Smooth muscle cell (in vitro differentiated cells): Measurements from ENCODE around the gene ARHGEF16. TPM values are rescaled to one million over a fixed set of nuclear protein-coding genes. Genes with fewer than 3 reads are reported as not detected.

Experiments used
- DNase-seq: peaks from one replicate; lab custom pipeline; 2025; ENCODE audit not compliant: unreplicated experiment; lab: John Stamatoyannopoulos, UW
- H2AFZ ChIP-seq: fragments of 200-600 bp; sonication (generic); 2 replicates; pipeline ENCODE4 v1.6.0; 2016; ENCODE audit warnings: antibody characterized with exemption, low read depth, mild to moderate bottlenecking
- H3F3A ChIP-seq: fragments of 200-600 bp; sonication (generic); 2 replicates; pipeline ENCODE4 v1.6.0; 2017; ENCODE audit warnings: antibody characterized with exemption, low read depth
- H3K27ac ChIP-seq: fragments of 200-600 bp; sonication (generic); 2 replicates; pipeline ENCODE4 v1.5.1; 2016; ENCODE audit warnings: low read depth, mild to moderate bottlenecking
- H3K27me3 ChIP-seq: fragments of 200-600 bp; sonication (generic); 2 replicates; pipeline ENCODE4 v1.6.1; 2016; ENCODE audit warnings: low read depth, mild to moderate bottlenecking
- H3K36me3 ChIP-seq: fragments of 200-600 bp; sonication (generic); 2 replicates; pipeline ENCODE4 v1.5.1; 2016; ENCODE audit warnings: low read depth
- H3K4me1 ChIP-seq: fragments of 200-600 bp; sonication (generic); 2 replicates; pipeline ENCODE4 v1.5.1; 2016; ENCODE audit warnings: low read depth
- H3K4me2 ChIP-seq: fragments of 200-600 bp; sonication (generic); 2 replicates; pipeline ENCODE4 v1.6.0; 2016; ENCODE audit warnings: mild to moderate bottlenecking
- H3K4me3 ChIP-seq: fragments of 200-600 bp; sonication (generic); 2 replicates; pipeline ENCODE4 v1.5.1; 2016; ENCODE audit warnings: mild to moderate bottlenecking
- H3K79me2 ChIP-seq: fragments of 200-600 bp; sonication (generic); 2 replicates; pipeline ENCODE4 v1.6.0; 2016; ENCODE audit warnings: low read depth, mild to moderate bottlenecking
- H3K9ac ChIP-seq: fragments of 200-600 bp; sonication (generic); 2 replicates; pipeline ENCODE4 v1.6.0; 2016; ENCODE audit warnings: low read depth
- H3K9me3 ChIP-seq: fragments of 200-600 bp; sonication (generic); replicated peaks from 2 replicates; pipeline ENCODE4 v1.5.1; 2016; ENCODE audit warnings: low read depth
- H4K20me1 ChIP-seq: fragments of 200-600 bp; sonication (generic); 2 replicates; pipeline ENCODE4 v1.6.0; 2016; ENCODE audit warnings: low read depth
- WGBS: methylation state at CpG from one replicate; pipeline ENCODE4 v1.1.7; 2016; ENCODE audit warnings: low lambda C conversion rate; 5-methylcytosine and 5-hydroxymethylcytosine counted together
- polyA plus RNA-seq: library from polyadenylated mRNA; unstranded; fragments of >200 nt; fragmentation: Nextera tagmentation; extraction: Ambion mirVana; gene quantifications from 2 replicates; pipeline ENCODE4 v1.2.1, GENCODE V29; 2016
- total RNA-seq: library from RNA; depleted of rRNA; stranded (reverse); fragments of >200 nt; gene quantifications from 2 replicates; pipeline ENCODE4 v1.2.3, GENCODE V29; 2014
- TF ChIP-seq, protein P1 (sequence below): fragments of 200-600 bp; sonication (generic); IDR thresholded peaks from 2 replicates; pipeline ENCODE4 v1.5.1; 2017; ENCODE audit warnings: borderline replicate concordance, mild to moderate bottlenecking, antibody characterized with exemption; ENCODE audit not compliant: insufficient read depth, poor library complexity, severe bottlenecking

ARHGEF16 gene
- total and polyA plus RNA-seq, 2 experiments from 2014 or later, result 4.6 to 6.9 TPM

DNA sequence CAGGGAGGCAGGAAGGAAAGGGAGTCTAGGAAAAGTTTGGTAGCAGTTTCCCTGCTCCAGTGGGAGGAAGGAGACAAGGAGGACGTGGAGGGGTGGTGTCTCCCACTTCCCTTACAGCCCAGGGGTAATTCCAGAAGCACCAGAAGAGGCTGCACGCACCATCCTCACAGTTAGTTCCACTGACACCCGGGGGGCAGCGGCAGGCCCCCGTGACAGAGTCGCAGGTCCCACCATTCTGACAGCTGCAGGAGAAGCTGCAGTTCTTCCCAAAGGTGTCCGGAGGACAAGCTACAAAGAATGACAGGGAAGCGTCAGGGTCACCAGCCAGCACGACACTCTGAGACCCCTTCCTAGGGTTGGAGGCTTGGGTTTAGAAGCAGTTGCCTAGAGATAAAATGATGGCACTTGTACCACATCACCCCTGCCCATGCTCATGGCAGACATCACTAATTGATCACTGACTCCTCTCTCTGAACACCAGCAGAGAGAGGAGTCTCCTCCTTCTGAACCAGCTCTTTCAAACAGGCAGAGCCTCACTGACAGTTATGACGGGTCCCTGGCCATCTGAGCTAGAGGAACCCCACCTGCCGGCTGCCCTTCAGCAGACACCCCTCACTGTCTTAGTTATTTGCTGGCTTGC, 53.3 kb downstream of the ARHGEF16 start:
- no peaks in the 10 kb centered on the region for H3F3A ChIP-seq
- H2AFZ ChIP-seq, result no peak overlapping the region
- no peaks in the 10 kb centered on the region for H3K79me2 ChIP-seq
- H3K27ac ChIP-seq, result no peak overlapping the region
- H3K4me1 ChIP-seq, result no peaks in the 10 kb centered on the region
- no peak overlapping the region for H3K9ac ChIP-seq
- H3K36me3 ChIP-seq, result no peaks in the 10 kb centered on the region
- H4K20me1 ChIP-seq, result peaks cover under 1% of the 10 kb centered on the region
- DNase-seq, result no peak
- H3K27me3 ChIP-seq, result no peaks in the 10 kb centered on the region
- TF ChIP-seq, protein P1, sequence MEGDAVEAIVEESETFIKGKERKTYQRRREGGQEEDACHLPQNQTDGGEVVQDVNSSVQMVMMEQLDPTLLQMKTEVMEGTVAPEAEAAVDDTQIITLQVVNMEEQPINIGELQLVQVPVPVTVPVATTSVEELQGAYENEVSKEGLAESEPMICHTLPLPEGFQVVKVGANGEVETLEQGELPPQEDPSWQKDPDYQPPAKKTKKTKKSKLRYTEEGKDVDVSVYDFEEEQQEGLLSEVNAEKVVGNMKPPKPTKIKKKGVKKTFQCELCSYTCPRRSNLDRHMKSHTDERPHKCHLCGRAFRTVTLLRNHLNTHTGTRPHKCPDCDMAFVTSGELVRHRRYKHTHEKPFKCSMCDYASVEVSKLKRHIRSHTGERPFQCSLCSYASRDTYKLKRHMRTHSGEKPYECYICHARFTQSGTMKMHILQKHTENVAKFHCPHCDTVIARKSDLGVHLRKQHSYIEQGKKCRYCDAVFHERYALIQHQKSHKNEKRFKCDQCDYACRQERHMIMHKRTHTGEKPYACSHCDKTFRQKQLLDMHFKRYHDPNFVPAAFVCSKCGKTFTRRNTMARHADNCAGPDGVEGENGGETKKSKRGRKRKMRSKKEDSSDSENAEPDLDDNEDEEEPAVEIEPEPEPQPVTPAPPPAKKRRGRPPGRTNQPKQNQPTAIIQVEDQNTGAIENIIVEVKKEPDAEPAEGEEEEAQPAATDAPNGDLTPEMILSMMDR, result no peak
- WGBS, result 90% methylated on average over 11 of the region's 11 CpGs
- H3K4me2 ChIP-seq, result no peak overlapping the region
- no peak overlapping the region for H3K4me3 ChIP-seq
- no peaks in the 10 kb centered on the region for H3K9me3 ChIP-seq

DNA sequence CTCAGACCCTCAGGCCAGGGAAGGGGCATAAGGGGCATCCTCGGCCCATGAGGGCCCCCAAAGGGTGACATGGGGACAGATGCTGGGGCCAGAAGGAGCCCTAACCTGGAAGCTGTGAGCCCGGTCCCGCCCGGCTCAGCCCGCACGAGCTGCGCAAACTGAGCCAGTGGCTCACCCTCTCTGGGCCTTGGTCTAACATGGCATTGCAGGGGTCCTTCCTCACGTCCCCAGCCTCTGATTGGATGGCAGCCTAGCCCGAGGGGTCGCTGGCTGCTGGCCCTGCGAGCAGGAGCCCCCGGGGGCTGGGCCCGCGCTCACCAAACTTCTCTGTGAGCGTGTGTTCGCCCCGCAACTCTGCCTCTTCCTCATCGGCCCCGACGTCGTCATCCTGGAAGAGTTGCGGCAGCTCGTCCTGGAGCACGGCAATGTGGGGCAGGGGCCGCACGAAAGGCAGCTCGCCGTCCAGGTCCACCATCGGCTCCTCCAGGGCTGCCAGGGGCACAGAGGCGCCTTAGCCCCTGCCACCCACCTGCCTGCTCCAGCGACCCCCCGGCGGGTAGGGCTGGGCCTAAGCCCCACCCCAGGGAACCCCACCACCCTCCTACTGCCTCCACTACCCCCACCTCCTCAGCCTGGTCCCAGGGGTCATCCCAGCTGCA, 54.4 kb downstream of the ARHGEF16 start:
- H3K27me3 ChIP-seq, result no peaks in the 10 kb centered on the region
- no peak overlapping the region for H3K9ac ChIP-seq
- no peaks in the 10 kb centered on the region for H3K4me1 ChIP-seq
- TF ChIP-seq, protein P1, result no peak
- H3F3A ChIP-seq, result no peaks in the 10 kb centered on the region
- H3K79me2 ChIP-seq, result no peaks in the 10 kb centered on the region
- no peaks in the 10 kb centered on the region for H3K9me3 ChIP-seq
- no peak overlapping the region for H3K4me3 ChIP-seq
- H3K4me2 ChIP-seq, result no peak overlapping the region
- no peak overlapping the region for H2AFZ ChIP-seq
- WGBS, result 95% methylated on average over 33 of the region's 33 CpGs
- no peaks in the 10 kb centered on the region for H4K20me1 ChIP-seq
- H3K36me3 ChIP-seq, result no peaks in the 10 kb centered on the region
- no peak overlapping the region for H3K27ac ChIP-seq
- no peak for DNase-seq

DNA sequence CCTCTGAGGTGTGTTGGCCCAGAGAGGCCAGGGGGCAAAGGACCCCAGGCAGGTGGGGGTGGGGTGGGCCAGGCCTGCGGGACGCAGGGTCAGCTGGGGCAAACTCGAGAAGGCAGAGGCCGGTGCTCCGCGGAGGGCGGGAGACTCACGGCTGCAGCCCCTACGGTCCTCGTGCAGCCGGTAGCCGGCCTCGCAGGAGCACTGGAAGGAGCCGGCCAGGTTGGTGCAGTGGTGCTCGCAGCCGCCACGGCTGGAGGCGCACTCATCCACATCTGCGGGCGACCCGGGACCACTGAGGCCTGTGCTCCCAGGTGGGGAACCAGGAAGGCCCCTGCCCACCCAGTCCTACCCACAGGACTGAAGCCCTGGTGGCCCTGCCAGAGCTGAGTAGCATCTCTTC, 55.3 kb downstream of the ARHGEF16 start:
- Histone ChIP-seq H3K27me3 (no peaks in the 10 kb centered on the region), H3K4me3 (no peak overlapping the region), H3K79me2 (no peaks in the 10 kb centered on the region), H3K4me1 (no peaks in the 10 kb centered on the region), H3K9ac (no peak overlapping the region), H3K4me2 (no peak overlapping the region), H3K27ac (no peak overlapping the region), H3K36me3 (no peaks in the 10 kb centered on the region), H4K20me1 (no peaks in the 10 kb centered on the region), H2AFZ (no peak overlapping the region), H3K9me3 (no peaks in the 10 kb centered on the region), H3F3A (no peaks in the 10 kb centered on the region)
- TF ChIP-seq, protein P1, result no peak
- no peak for DNase-seq
- 95% methylated on average over 21 of the region's 21 CpGs for WGBS
